ENCODE measurements around the gene MEIKIN. TPM values are rescaled to one million over a fixed set of nuclear protein-coding genes. Genes with fewer than 3 reads are reported as not detected.
"Not testable (repeated sequence)": the region's sequence is repeated elsewhere in the genome, so short reads cannot be mapped to it uniquely, and the experiment has no call there.

Gene MEIKIN
- polyA plus RNA-seq, 1 donor (not counting 4 experiments of a cell fraction or from before 2014, with no cell fraction given): not detected

DNA sequence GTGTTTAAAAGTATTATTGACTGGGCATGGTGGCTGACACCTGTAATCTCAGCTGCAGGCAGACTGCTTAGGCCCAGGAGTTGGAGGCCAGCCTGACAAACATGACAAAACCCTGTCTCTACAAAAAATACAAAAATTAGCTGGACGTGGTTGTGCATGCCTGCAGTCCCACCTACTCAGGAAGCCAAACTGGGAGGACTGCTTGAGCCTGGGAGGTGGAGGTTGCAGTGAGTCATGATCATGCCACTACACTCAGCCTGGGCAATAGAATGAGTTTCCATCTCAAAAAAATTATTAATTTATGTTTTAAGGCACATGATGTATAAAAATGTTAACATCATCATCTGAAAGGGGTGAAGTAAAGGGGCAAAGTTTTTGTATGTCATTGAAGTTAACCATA lies 98.9 kb downstream of the MEIKIN start:
- Histone ChIP-seq H3K36me3 (ENCODE audit: control insufficient read depth in 2 of 2, extremely low read depth in 1 of 2, insufficient read depth in 2 of 2, low read length in 2 of 2) (no peaks in the 10 kb centered on the region), H2AFZ (ENCODE audit: control insufficient read depth, low read length) (no peak overlapping the region), H3K4me3 (ENCODE audit: control insufficient read depth in 2 of 3, extremely low read depth in 1 of 3, insufficient read depth in 2 of 3, low read depth in 1 of 3, low read length in 3 of 3) (no peak overlapping the region), H3K27me3 (ENCODE audit: control insufficient read depth, extremely low read depth, insufficient read depth, low read length) (no peaks in the 10 kb centered on the region), H3K9ac (ENCODE audit: control insufficient read depth, extremely low read depth, insufficient read depth, low read length) (no peak overlapping the region), H3K4me2 (ENCODE audit: control insufficient read depth, extremely low read depth, insufficient read depth, low read depth, low read length) (no peak overlapping the region), H3K9me3 (ENCODE audit: control insufficient read depth, low read depth, low read length) (no peaks in the 10 kb centered on the region), H3K9me1 (ENCODE audit: control insufficient read depth, extremely low read depth, insufficient read depth, low read length) (no peaks in the 10 kb centered on the region), H3K27ac (ENCODE audit: control insufficient read depth, insufficient read depth, low read length) (no peak overlapping the region), H3K79me2 (ENCODE audit: control insufficient read depth, insufficient read depth, low read length) (no peaks in the 10 kb centered on the region), H4K20me1 (ENCODE audit: control insufficient read depth, extremely low read depth, insufficient read depth, low read length) (no peaks in the 10 kb centered on the region), H3K4me1 (ENCODE audit: control insufficient read depth, extremely low read depth, insufficient read depth, low read length) (no peaks in the 10 kb centered on the region)
- TF ChIP-seq, protein P1, sequence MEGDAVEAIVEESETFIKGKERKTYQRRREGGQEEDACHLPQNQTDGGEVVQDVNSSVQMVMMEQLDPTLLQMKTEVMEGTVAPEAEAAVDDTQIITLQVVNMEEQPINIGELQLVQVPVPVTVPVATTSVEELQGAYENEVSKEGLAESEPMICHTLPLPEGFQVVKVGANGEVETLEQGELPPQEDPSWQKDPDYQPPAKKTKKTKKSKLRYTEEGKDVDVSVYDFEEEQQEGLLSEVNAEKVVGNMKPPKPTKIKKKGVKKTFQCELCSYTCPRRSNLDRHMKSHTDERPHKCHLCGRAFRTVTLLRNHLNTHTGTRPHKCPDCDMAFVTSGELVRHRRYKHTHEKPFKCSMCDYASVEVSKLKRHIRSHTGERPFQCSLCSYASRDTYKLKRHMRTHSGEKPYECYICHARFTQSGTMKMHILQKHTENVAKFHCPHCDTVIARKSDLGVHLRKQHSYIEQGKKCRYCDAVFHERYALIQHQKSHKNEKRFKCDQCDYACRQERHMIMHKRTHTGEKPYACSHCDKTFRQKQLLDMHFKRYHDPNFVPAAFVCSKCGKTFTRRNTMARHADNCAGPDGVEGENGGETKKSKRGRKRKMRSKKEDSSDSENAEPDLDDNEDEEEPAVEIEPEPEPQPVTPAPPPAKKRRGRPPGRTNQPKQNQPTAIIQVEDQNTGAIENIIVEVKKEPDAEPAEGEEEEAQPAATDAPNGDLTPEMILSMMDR (optimal IDR thresholded peaks at IDR 0.05 in 1 of 3, IDR thresholded peaks at IDR 0.05 in 1 of 3, conservative IDR thresholded peaks at IDR 0.05 in 1 of 3; ENCODE audit: extremely low read depth in 1 of 3, insufficient read depth in 2 of 3, low read length in 3 of 3): no peak
- no peak for TF ChIP-seq EZH2 (IDR thresholded peaks at IDR 0.05; ENCODE audit: low read length)
- DNase-seq (ENCODE audit: low read depth, low spot score) (no peak), FAIRE-seq (no peak)
- dilution Hi-C loops (cut with MboI; ENCODE audit: extremely low pct_ligation_motif_present, low sequenced_read_pairs): no loop called here

DNA sequence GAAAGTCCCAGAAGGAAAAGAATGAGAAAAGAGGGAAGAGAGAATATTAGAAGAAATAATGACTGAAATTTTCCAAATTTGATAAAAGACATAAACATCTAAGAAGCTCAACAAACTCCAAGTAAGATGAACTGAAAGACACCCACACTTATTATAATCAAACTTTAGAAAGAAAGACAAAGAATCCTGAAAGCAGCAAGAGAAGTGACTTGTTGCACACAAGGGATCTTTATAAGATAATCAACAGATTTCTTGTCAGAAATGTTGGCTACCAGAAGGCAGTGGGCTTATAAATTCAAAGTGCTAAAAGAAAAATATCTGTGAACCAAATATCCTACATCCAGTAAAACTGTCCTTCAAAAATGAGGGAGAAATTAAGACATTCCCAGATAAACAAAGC lies 99.6 kb downstream of the MEIKIN start:
- Histone ChIP-seq H3K9me3 (ENCODE audit: control insufficient read depth, low read depth, low read length) (no peaks in the 10 kb centered on the region), H3K36me3 (ENCODE audit: control insufficient read depth in 2 of 2, extremely low read depth in 1 of 2, insufficient read depth in 2 of 2, low read length in 2 of 2) (no peaks in the 10 kb centered on the region), H3K4me2 (ENCODE audit: control insufficient read depth, extremely low read depth, insufficient read depth, low read depth, low read length) (no peak overlapping the region), H3K4me1 (ENCODE audit: control insufficient read depth, extremely low read depth, insufficient read depth, low read length) (no peaks in the 10 kb centered on the region), H3K4me3 (ENCODE audit: control insufficient read depth in 2 of 3, extremely low read depth in 1 of 3, insufficient read depth in 2 of 3, low read depth in 1 of 3, low read length in 3 of 3) (no peak overlapping the region), H4K20me1 (ENCODE audit: control insufficient read depth, extremely low read depth, insufficient read depth, low read length) (no peaks in the 10 kb centered on the region), H3K27me3 (ENCODE audit: control insufficient read depth, extremely low read depth, insufficient read depth, low read length) (no peaks in the 10 kb centered on the region), H3K9ac (ENCODE audit: control insufficient read depth, extremely low read depth, insufficient read depth, low read length) (no peak overlapping the region), H3K79me2 (ENCODE audit: control insufficient read depth, insufficient read depth, low read length) (no peaks in the 10 kb centered on the region), H3K27ac (ENCODE audit: control insufficient read depth, insufficient read depth, low read length) (no peak overlapping the region), H2AFZ (ENCODE audit: control insufficient read depth, low read length) (no peak overlapping the region), H3K9me1 (ENCODE audit: control insufficient read depth, extremely low read depth, insufficient read depth, low read length) (no peaks in the 10 kb centered on the region)
- dilution Hi-C loops (cut with MboI; ENCODE audit: extremely low pct_ligation_motif_present, low sequenced_read_pairs): no loop called here
- FAIRE-seq (no peak), DNase-seq (ENCODE audit: low read depth, low spot score) (no peak)
- TF ChIP-seq EZH2 (IDR thresholded peaks at IDR 0.05; ENCODE audit: low read length): no peak
- TF ChIP-seq, protein P1 (optimal IDR thresholded peaks at IDR 0.05 in 1 of 3, IDR thresholded peaks at IDR 0.05 in 1 of 3, conservative IDR thresholded peaks at IDR 0.05 in 1 of 3; ENCODE audit: extremely low read depth in 1 of 3, insufficient read depth in 2 of 3, low read length in 3 of 3): no peak

DNA sequence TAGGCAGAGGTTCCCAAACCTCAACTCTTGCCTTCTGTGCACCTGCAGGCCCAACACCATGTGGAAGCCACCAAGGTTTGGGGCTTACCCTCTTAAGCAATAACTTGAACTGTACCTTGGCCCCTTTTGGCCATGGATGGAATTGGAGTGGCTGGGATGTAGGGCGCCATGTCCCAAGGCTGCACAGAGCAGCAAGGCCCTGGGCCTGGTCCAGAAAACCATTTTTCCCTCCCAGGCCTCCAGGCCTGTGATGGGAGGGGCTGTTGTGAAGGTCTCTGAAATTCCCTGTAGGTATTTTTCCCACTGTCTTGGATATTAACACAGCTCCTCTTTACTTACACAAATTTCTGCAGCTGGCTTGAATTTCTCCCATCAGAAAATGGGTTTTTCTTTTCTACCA lies 102.5 kb downstream of the MEIKIN start:
- H4K20me1 ChIP-seq (ENCODE audit: control insufficient read depth, extremely low read depth, insufficient read depth, low read length); H3K4me2 ChIP-seq (ENCODE audit: control insufficient read depth, extremely low read depth, insufficient read depth, low read depth, low read length); H3K4me3 ChIP-seq (ENCODE audit: control insufficient read depth in 2 of 3, extremely low read depth in 1 of 3, insufficient read depth in 2 of 3, low read depth in 1 of 3, low read length in 3 of 3); H3K36me3 ChIP-seq (ENCODE audit: control insufficient read depth in 2 of 2, extremely low read depth in 1 of 2, insufficient read depth in 2 of 2, low read length in 2 of 2); FAIRE-seq; dilution Hi-C loops (cut with MboI; ENCODE audit: extremely low pct_ligation_motif_present, low sequenced_read_pairs); H3K9ac ChIP-seq (ENCODE audit: control insufficient read depth, extremely low read depth, insufficient read depth, low read length); H3K27ac ChIP-seq (ENCODE audit: control insufficient read depth, insufficient read depth, low read length); H3K9me1 ChIP-seq (ENCODE audit: control insufficient read depth, extremely low read depth, insufficient read depth, low read length); H3K27me3 ChIP-seq (ENCODE audit: control insufficient read depth, extremely low read depth, insufficient read depth, low read length); DNase-seq (ENCODE audit: low read depth, low spot score); H2AFZ ChIP-seq (ENCODE audit: control insufficient read depth, low read length); H3K4me1 ChIP-seq (ENCODE audit: control insufficient read depth, extremely low read depth, insufficient read depth, low read length); H3K9me3 ChIP-seq (ENCODE audit: control insufficient read depth, low read depth, low read length); H3K79me2 ChIP-seq (ENCODE audit: control insufficient read depth, insufficient read depth, low read length): not testable (repeated sequence)

DNA sequence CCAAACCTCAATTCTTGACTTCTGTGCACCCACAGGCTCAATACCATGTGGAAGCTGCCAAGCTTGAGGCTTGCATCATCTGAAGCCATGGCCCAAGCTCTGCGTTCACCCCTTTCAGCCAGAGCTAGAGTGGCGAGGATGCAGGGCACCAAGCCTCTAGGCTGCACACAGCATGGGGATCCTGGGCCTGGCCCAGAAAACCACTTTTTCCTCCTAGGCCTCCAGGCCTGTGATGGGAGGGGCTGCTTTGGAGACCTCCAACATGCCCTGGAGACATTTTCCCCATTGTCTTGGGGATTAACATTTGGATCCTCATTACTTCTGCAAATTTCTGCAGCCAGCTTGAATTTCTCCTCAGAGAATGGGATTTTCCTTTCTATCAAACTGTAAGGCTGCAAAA lies 112.8 kb downstream of the MEIKIN start:
- FAIRE-seq; H3K4me3 ChIP-seq (ENCODE audit: control insufficient read depth in 2 of 3, extremely low read depth in 1 of 3, insufficient read depth in 2 of 3, low read depth in 1 of 3, low read length in 3 of 3); dilution Hi-C loops (cut with MboI; ENCODE audit: extremely low pct_ligation_motif_present, low sequenced_read_pairs); H4K20me1 ChIP-seq (ENCODE audit: control insufficient read depth, extremely low read depth, insufficient read depth, low read length); H3K4me1 ChIP-seq (ENCODE audit: control insufficient read depth, extremely low read depth, insufficient read depth, low read length); H3K9me1 ChIP-seq (ENCODE audit: control insufficient read depth, extremely low read depth, insufficient read depth, low read length); DNase-seq (ENCODE audit: low read depth, low spot score); H3K27ac ChIP-seq (ENCODE audit: control insufficient read depth, insufficient read depth, low read length); H2AFZ ChIP-seq (ENCODE audit: control insufficient read depth, low read length); H3K36me3 ChIP-seq (ENCODE audit: control insufficient read depth in 2 of 2, extremely low read depth in 1 of 2, insufficient read depth in 2 of 2, low read length in 2 of 2); H3K79me2 ChIP-seq (ENCODE audit: control insufficient read depth, insufficient read depth, low read length); H3K4me2 ChIP-seq (ENCODE audit: control insufficient read depth, extremely low read depth, insufficient read depth, low read depth, low read length); H3K9me3 ChIP-seq (ENCODE audit: control insufficient read depth, low read depth, low read length); H3K9ac ChIP-seq (ENCODE audit: control insufficient read depth, extremely low read depth, insufficient read depth, low read length); H3K27me3 ChIP-seq (ENCODE audit: control insufficient read depth, extremely low read depth, insufficient read depth, low read length): not testable (repeated sequence)

Data from keratinocyte (primary cell).